BJ (cell line): Measurements from ENCODE around the gene KRT84. TPM values are rescaled to one million over a fixed set of nuclear protein-coding genes. Genes with fewer than 3 reads are reported as not detected.

Experiments used
- CTCF ChIA-PET: fragments of 350-600 bp; formaldehyde crosslinking; extraction: SDS; loops from one replicate; lab custom pipeline; 2021; ENCODE audit warnings: antibody characterized with exemption, inconsistent platforms; lab: Yijun Ruan, JAX
- POLR2A ChIA-PET: fragments of 300-600 bp; sonication (Branson Sonifier 250); formaldehyde crosslinking; extraction: SDS; loops from one replicate; lab custom pipeline; 2021; ENCODE audit warnings: antibody characterized with exemption; lab: Charles Lee
- DNase-seq: peaks from one replicate; pipeline ENCODE4 v3.0.0-alpha.2; 2011; ENCODE audit warnings: low read depth
- H3K27me3 ChIP-seq: 2 replicates; pipeline ENCODE4 v1.6.0; 2011; ENCODE audit warnings: low read length; ENCODE audit not compliant: control insufficient read depth, insufficient read depth
- H3K36me3 ChIP-seq: 2 replicates; pipeline ENCODE4 v1.5.1; 2011; ENCODE audit warnings: low read length; ENCODE audit not compliant: control insufficient read depth, insufficient read depth
- H3K4me3 ChIP-seq: 2 replicates; pipeline ENCODE4 v1.5.1; 2011; ENCODE audit warnings: low read depth, mild to moderate bottlenecking, control low read depth, low read length
- polyA plus RNA-seq: library from polyadenylated mRNA; depleted of rRNA; stranded (reverse); fragments of >200 nt; gene quantifications from 2 replicates; pipeline ENCODE4 v1.2.3, GENCODE V29; 2011
- TF ChIP-seq, protein P1 (sequence below): IDR thresholded peaks from 2 replicates; pipeline ENCODE4 v1.5.1; 2011; ENCODE audit warnings: low read depth, mild to moderate bottlenecking, control low read depth, inconsistent platforms, low read length, moderate library complexity; ENCODE audit not compliant: insufficient read depth

Gene KRT84
- polyA plus RNA-seq, 1 experiment = not detected

DNA sequence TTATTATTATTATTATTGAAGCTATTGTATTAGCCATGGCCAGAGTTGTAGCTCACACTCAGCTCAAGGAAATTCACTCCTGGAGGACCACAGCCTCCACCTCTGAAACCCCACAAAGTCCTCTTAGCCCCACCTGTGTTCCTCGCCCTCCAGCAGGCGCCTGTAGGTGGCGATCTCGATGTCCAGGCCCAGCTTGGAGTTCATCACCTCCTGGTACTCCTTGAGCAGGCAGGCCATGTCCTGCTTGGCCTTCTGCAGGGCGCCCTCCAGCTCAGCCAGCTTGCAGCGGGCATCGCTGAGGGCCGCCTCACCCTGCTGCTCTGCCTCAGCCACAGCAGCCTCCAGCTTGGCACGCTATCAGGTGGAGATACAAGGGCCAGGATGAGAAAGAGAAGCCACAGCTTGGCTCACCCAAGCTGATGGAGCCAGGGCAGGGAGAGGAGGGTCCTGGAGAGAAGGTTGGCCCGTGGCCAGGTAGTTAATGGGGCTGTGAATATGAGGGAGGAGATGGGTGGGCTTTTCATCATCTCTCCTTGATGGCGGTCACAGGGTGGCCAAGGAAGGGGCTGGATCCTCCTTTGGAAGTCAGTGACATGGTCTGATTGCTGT lies 23.2 kb downstream of the KRT84 start:
- TF ChIP-seq, protein P1, sequence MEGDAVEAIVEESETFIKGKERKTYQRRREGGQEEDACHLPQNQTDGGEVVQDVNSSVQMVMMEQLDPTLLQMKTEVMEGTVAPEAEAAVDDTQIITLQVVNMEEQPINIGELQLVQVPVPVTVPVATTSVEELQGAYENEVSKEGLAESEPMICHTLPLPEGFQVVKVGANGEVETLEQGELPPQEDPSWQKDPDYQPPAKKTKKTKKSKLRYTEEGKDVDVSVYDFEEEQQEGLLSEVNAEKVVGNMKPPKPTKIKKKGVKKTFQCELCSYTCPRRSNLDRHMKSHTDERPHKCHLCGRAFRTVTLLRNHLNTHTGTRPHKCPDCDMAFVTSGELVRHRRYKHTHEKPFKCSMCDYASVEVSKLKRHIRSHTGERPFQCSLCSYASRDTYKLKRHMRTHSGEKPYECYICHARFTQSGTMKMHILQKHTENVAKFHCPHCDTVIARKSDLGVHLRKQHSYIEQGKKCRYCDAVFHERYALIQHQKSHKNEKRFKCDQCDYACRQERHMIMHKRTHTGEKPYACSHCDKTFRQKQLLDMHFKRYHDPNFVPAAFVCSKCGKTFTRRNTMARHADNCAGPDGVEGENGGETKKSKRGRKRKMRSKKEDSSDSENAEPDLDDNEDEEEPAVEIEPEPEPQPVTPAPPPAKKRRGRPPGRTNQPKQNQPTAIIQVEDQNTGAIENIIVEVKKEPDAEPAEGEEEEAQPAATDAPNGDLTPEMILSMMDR = no peak
- ChIA-PET CTCF (interaction anchor here (1.2 to 2.0 kb wide), 5 partner anchors 8 to 517 kb away, joined by 3 to 22 read pairs (median 5); no protein-coding TSS in a partner anchor), POLR2A (no interaction called here)
- DNase-seq = no peak
- Histone ChIP-seq H3K36me3 (no peaks in the 10 kb centered on the region), H3K27me3 (peaks cover 9% of the 10 kb centered on the region), H3K4me3 (no peak overlapping the region)

DNA sequence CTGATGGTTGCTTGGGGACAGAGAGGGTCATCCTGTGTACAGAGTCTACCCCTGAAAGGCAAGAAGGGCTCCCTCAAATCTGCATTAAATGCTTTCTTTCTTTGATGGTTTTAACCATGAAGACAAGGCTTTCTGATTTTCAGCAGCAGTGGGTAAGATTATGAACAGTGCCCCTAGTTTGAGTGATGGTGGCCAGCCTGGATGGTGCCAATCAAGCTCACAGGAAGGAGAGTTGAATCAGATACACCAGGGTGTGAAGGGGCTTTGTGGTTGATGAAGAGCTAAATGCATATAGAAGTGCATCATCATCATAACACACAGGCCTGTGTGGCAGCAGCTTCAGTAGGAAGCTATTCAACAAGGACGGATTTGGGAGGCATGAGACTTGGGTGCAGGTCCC lies 23.9 kb downstream of the KRT84 start:
- DNase-seq = no peak
- TF ChIP-seq, protein P1 = no peak
- peaks cover 9% of the 10 kb centered on the region for H3K27me3 ChIP-seq
- ChIA-PET POLR2A (no interaction called here), CTCF (interaction anchor here (0.6 to 2.0 kb wide), 10 partner anchors 8 to 517 kb away, joined by 3 to 22 read pairs (median 4); no protein-coding TSS in a partner anchor)
- H3K4me3 ChIP-seq = no peak overlapping the region
- H3K36me3 ChIP-seq = no peaks in the 10 kb centered on the region

DNA sequence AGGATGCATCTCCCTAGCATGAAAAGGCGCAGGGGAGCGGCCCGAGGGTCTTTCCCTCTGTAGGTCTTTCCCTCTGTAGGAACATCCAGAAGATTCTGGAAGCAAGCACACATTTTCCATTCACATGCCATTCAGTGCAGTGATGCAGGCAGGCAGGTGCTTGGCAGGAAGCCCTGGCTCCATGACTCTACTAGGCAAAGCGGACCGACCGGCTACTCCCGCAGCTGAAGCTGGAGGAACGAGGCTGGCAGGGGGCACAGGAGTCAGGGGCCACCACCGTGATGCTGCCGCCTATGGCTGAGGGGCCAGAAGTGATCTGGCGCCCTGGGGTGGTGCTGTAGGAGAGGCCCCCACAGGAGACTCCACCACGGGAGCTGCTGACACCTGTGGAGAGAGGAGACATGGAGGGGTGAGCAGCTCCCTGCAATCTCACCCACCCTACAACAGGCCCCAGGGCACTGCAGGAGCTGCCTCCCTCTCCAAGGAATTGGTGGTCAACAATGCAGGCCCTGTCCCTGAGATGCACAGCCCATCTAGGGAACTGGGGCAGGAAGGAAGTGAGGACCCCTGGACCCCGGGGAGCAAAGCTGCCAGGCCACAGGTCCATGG lies 24.7 kb downstream of the KRT84 start:
- no peak overlapping the region for H3K4me3 ChIP-seq
- TF ChIP-seq, protein P1 = no peak
- POLR2A ChIA-PET = no interaction called here
- H3K27me3 ChIP-seq = peaks cover 5% of the 10 kb centered on the region; the same call in 1 of the 2 replicates
- DNase-seq = no peak
- CTCF ChIA-PET = interaction anchor here (0.6 to 2.0 kb wide), 9 partner anchors 9 to 518 kb away, joined by 3 to 22 read pairs (median 4); no protein-coding TSS in a partner anchor
- no peaks in the 10 kb centered on the region for H3K36me3 ChIP-seq

DNA sequence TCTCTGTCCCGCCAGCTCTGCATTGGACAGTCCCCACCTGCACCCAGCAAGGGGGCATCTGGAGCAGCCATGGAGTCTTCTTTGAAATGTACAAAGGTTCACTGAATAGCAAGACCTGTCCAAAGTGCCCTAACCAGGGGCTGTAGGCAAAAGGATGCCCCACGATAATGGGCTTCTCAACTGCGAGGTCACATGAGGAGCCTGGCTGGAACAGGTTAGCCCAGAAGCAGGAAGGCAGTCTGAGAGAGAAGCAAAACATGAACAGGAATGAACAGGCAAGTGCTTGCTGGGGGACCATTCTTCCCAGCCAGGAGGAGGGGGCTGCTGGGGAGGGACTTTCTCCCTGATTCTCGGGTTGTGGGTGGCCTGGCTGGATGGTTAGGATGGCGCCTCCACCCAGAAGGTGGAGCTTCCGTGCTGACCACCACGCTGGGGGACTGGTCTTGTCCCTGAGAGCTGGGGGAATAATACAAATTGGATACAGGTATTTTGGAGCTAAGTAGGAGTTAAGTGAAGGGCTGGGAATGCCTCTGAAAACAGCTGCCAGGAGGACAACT lies 25.3 kb downstream of the KRT84 start:
- Histone ChIP-seq H3K27me3 (peaks cover 5% of the 10 kb centered on the region; the same call in 1 of the 2 replicates), H3K4me3 (no peak overlapping the region), H3K36me3 (no peaks in the 10 kb centered on the region)
- no peak for DNase-seq
- POLR2A ChIA-PET = no interaction called here
- CTCF ChIA-PET = interaction anchor here (1.6 to 2.0 kb wide), 3 partner anchors 12 to 32 kb away, joined by 5 to 22 read pairs (median 6); no protein-coding TSS in a partner anchor
- TF ChIP-seq, protein P1 = no peak

DNA sequence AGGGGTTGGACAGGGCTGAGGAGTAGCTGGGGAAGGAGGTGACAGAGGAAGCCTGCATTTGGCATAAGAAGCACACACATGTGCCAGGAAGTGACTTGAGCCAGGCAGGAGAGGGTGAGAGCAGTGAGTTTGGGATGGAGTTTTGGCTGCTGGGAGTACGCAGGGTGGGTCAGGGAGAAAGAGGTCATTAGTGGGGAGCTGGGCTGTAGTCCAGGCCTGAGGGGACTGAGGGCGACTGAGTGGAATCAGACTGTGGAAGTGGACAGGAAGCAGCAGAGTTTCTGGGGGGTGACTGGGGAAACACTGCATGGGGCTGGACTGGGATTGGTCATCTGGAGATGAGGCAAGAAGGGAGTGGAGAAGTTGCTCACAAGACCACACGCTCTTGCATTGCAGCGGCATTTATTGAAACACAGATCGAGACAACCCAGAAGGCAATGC lies 25.8 kb downstream of the KRT84 start:
- DNase-seq = no peak
- Histone ChIP-seq H3K27me3 (peaks cover 4% of the 10 kb centered on the region; the same call in 1 of the 2 replicates), H3K36me3 (no peaks in the 10 kb centered on the region), H3K4me3 (no peak overlapping the region)
- ChIA-PET CTCF (interaction anchor here (1.6 kb wide), 1 partner anchor 13 kb away, joined by 6 read pairs; no protein-coding TSS in a partner anchor), POLR2A (no interaction called here)
- TF ChIP-seq, protein P1 = no peak
